ENCODE results near the gene DES. TPM values are rescaled to one million over a fixed set of nuclear protein-coding genes. Genes with fewer than 3 reads are reported as not detected.

The DES gene
- total RNA-seq, 1 donor, result 20.7 TPM

DNA sequence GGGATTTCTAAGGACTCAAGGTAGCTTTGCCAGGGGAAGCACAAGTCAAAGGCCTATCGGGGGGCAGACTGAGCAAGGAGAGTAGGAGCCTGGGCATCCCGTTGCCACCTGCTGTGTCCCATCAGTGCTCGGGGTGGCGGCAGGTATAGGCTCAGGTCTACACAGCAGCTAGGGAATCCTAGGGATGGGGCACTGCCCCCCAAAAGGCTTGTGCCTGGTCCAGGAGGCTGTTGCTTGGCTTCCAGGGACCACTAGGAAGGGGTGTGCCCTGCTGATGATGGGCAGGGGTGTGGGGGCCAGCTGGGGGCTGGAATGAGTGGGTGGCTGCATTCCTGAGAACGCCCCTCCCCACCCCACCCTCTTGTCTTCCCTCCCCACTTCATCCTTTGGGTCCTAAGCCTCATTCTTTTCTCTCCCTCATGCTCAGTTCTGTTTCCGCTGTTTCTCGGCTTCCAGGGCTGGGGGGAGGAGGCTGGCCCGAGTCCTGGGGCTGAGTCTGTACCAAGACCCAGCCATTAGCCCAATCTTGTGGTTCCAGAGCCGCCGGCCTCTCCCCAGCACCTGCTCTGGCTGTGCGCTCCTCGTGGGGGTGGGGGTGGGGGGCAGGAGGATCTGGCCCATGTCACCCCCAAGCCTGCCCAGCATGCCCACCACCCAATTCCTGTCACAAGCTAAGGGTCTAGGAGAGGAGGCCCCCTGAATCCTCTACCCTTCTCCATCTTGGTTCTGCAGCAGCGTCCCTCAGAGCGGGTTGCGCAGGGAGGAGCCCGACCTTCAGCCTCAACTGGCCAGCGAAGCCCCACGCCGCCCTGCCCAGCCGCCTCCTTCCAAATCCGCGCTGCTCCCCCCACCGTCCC is 29.3 kb downstream of the DES start:
- TF ChIP-seq CTCF (IDR thresholded peaks at IDR 0.05; ENCODE audit: insufficient read depth, low read depth, low read length), result no peak
- no peak overlapping the region for H3K4me3 ChIP-seq (ENCODE audit: low read depth, low read length)
- DNase-seq (ENCODE audit: low read depth), result no peak

DNA sequence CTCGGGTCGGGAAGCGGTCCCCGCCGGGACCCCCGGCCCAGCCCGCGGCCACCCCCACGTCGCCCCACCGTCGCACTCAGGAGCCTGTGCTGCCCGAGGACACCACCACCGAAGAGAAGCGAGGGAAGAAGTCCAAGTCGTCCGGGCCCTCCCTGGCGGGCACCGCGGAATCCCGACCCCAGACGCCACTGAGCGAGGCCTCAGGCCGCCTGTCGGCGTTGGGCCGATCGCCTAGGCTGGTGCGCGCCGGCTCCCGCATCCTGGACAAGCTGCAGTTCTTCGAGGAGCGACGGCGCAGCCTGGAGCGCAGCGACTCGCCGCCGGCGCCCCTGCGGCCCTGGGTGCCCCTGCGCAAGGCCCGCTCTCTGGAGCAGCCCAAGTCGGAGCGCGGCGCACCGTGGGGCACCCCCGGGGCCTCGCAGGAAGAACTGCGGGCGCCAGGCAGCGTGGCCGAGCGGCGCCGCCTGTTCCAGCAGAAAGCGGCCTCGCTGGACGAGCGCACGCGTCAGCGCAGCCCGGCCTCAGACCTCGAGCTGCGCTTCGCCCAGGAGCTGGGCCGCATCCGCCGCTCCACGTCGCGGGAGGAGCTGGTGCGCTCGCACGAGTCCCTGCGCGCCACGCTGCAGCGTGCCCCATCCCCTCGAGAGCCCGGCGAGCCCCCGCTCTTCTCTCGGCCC is 30.1 kb downstream of the DES start:
- DNase-seq (ENCODE audit: low read depth), result no peak
- no peak for TF ChIP-seq CTCF (IDR thresholded peaks at IDR 0.05; ENCODE audit: insufficient read depth, low read depth, low read length)
- H3K4me3 ChIP-seq (ENCODE audit: low read depth, low read length), result no peak overlapping the region

GRCh38 chr2:219448776-219449341 is 30.7 kb downstream of the DES start:
- no peak for DNase-seq (ENCODE audit: low read depth)
- no peak overlapping the region for H3K4me3 ChIP-seq (ENCODE audit: low read depth, low read length)
- TF ChIP-seq CTCF (IDR thresholded peaks at IDR 0.05; ENCODE audit: insufficient read depth, low read depth, low read length), result no peak

- TF ChIP-seq CTCF (IDR thresholded peaks at IDR 0.05; ENCODE audit: insufficient read depth, low read depth, low read length), result no peak
- no peak for DNase-seq (ENCODE audit: low read depth)
- no peak overlapping the region for H3K4me3 ChIP-seq (ENCODE audit: low read depth, low read length)
These were observed 31.4 kb downstream of the DES start for GRCh38 chr2:219449609-219450008.

DNA sequence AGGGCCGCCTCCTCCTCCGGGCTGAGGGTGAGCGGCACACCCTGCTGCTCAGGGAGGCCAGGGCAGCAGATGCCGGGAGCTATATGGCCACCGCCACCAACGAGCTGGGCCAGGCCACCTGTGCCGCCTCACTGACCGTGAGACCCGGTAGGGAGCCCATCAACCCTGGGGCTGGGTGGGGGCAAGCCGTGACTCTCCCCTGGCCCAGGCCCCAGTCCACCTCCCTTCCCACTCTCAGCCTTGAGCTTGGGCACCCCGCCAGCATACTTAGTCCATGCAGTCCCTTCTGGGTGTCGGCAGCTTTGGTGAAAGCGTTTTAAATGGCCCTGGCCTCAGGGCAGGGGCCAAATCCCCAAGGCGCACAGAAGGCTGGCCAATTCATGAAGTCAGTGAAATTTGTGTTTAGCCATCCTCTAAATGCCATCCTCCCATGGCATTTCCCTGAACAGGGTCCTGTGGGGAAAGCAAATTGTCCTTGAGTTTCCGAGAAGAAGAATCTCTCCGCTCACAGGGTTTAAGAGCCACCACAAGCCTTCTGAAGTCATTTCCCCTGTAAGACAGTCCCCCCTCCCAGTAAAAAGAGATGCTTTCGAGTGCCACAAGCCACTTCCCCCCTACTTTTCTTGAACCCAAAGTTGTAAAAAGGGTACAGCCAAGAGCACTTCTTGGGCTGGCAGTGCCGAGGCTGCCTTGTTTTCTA is 33.6 kb downstream of the DES start:
- H3K4me3 ChIP-seq (ENCODE audit: low read depth, low read length), result no peak overlapping the region
- DNase-seq (ENCODE audit: low read depth), result no peak
- TF ChIP-seq CTCF (IDR thresholded peaks at IDR 0.05; ENCODE audit: insufficient read depth, low read depth, low read length), result no peak

DNA sequence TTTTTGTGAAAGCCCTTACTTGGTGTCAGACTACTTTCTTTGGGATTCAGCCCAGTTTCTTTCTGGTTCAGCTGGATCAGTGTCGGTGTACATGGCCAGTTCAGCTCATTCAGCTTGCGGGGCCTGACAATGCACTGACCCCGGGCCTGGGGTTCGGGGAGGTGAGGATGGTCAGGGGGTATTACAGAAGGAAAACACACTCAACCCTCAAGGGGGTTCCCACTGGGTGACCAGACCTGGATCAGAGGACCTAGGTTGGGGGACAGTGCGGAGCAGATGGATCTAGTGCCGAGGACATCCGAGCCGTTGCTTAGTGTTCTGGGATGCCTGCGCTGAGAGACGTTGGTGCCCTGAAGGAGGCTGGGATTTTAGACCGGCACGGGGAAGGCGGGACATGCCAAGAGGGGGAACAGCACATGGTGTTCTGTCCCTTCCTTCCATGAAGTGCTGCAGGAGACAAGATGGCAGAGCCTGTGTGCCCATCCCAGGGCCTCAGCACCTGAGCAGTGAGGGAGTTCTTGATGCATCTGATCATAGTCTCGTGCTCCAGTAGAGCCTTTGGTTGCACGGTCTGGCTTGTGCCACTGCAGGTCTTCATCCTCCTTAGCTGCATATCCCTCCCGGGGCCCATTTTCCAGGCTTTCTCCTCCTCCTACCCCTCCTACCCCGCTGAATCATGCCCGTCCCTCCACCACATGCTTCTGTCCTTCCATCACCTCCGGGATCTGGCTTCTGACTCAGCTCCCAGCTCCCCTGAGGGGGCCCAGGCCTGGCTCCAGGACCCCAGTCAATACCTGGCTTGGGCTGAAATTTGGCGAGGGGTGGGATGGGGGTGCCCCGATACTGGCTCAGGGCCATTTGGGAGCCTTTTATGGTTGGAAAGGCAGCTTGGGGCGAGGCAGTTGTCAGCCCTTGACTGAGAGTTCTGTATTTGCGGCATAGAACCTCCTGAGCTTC is 34.5 kb downstream of the DES start:
- TF ChIP-seq CTCF (IDR thresholded peaks at IDR 0.05; ENCODE audit: insufficient read depth, low read depth, low read length), result no peak
- peak; percentile 81 for DNase-seq (ENCODE audit: low read depth)
- H3K4me3 ChIP-seq (ENCODE audit: low read depth, low read length), result no peak overlapping the region

Data from fibroblast of villous mesenchyme (primary cell).